ENCODE results near the gene NTSR2.
"Not testable (repeated sequence)": the region's sequence is repeated elsewhere in the genome, so short reads cannot be mapped to it uniquely, and the experiment has no call there.

The NTSR2 gene

GRCh38 chr2:11679486-11680181 lies 9.6 kb upstream of the NTSR2 start:
- no peak for DNase-seq (ENCODE audit: low read depth)

- DNase-seq (ENCODE audit: low read depth) = no peak
Observed at GRCh38 chr2:11679016-11679415, 9.0 kb upstream of the NTSR2 start.

DNA sequence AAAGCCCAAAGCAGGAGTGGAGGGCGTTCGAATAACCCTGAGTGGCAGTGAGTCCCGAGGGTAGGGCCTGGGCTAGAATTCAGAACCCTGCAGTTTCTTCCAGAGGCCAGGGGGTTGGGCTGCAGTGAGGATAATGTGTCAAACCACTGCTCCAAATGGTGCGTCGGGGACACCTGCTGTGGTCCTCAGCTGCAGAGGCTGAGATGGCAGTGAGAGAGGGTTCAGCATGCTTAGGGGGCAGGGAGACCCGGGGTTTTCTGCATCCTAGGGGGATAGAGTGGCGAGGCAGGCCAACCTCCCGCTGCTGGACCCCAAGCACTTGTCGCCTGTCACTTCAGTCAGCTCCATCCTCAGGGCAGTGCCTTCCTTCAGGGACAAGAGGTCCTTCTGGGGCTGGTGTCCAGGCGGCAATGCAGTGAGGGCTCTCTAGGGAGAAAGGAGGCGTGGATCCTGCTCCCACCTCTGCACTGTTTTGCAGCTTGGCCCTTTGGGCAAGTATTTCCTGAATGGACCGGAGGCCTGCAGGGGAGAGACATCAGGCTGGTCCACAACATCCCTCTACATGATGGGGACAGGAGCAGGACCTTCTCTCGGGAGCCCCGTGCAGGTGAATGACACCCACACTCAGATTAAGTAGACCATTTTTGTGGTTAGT lies 8.4 kb upstream of the NTSR2 start:
- no peak for DNase-seq (ENCODE audit: low read depth)

GRCh38 chr2:11677136-11678055 lies 7.4 kb upstream of the NTSR2 start:
- DNase-seq (ENCODE audit: low read depth) = no peak

DNA sequence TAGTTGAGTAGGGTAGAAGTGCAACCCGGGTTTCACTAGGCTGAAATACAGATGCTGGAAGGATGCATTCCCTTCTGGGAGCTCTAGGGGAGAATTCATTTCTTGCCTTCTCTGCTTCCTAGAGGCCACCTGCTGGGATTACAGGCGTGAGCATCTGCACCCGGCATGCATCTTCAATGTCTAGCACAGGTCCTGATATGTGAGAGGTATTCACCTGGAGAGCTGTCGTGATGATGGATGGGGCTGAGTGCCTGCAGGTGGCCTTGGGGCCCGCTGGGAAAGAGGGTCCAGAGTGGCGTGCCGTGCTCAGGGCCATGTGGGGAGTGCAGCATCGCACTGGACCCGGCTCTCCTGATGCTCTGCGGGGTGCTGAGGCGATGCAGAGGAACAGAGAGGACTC lies 6.6 kb upstream of the NTSR2 start:
- no peak for DNase-seq (ENCODE audit: low read depth)

GRCh38 chr2:11675423-11676112 lies 5.6 kb upstream of the NTSR2 start:
- DNase-seq (ENCODE audit: low read depth) = no peak

DNA sequence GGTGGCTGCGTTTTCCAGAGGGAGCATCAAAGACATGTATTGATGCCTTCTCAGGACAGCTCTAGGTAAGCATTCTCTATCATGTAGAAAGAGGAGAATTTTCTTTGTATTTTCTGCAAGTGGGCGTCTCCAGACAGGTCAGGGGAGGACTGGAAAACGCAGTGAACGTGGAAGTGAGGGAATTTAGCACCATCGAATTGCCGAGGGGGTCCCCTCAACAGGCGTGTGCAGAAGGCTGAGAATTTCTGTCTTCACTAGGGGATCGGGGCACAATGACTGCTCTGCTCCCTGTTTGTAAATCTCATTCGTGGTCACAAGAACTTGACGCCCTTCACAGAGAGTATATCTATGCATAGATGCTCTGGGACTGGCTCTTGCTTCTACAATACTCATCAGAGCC lies 5.0 kb upstream of the NTSR2 start:
- no peak for DNase-seq (ENCODE audit: low read depth)

DNA sequence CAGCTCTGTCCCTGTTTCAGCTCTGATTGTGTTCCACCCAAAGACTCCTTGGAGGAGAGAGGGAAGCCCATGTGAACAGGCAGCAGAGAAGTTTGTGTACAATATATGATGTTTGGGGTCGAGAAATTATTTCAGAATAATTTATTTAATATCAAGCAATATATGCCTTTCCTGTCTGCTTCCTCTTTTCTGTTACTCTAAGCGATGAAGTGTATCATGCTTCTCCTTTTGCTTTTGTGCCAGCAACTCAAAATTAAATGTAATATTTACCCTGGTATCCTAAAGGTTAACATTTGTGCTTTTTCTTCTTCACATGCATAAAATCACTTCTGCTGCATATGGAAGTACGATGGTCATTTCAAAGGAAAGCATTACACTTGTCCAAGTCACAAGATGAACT lies 2.4 kb upstream of the NTSR2 start:
- DNase-seq (ENCODE audit: low read depth) = no peak

DNA sequence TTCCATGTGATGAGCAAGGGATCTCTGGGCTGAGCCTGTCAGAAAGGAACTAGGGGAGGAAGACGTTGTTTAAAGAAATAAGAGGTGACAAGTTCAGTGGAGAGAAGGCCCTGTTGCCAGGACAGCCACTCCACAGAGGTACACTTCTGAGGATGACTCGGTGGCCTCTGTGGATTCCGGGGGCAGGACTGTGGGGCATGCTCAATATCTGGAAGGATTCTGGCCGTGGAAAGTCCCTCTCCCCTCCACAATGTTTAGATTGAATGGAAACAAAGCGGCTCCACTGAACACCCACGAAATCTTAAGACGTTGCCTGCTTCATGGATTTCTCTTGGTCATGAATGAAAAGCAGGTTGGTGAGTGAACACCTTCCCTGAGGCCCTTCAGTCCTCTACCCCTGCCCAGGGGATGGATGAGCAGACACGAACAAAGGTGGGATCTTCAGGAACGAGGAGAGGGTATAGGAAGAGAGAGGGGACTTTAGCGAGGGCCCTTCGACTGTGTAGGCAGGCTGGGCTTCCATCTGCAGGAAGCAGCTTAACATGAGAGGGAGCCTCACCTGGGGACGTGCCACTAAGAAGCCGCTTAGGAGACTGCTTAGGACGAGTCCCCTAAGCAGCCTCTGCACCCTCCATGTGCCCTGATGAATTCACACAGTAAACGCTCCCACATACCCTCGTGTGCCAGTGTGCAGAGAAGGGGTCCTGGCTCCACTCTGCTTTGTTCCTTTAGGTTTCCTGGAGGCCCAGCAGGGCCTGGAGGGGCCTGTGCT lies 1.9 kb downstream of the NTSR2 start:
- no peak for DNase-seq (ENCODE audit: low read depth)

DNA sequence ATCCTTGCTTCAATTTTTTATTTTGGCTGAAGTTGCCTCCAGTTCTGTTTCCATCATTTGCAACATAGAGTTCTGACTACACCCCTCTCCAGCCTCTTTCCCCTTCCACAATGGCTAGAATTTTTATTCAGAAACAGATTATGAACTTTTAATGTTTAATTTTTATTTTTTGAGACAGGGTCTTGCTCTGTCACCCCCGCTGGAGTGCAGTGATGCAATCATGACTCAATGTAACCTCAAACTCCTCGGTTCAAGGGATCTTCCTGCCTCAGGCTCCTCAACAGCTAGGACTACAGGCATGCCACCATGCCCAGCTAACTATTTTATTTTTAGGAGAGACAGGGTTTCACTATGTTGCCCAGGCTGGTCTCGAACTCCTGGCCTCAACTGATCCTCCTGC lies 2.8 kb downstream of the NTSR2 start:
- no peak for DNase-seq (ENCODE audit: low read depth)

DNA sequence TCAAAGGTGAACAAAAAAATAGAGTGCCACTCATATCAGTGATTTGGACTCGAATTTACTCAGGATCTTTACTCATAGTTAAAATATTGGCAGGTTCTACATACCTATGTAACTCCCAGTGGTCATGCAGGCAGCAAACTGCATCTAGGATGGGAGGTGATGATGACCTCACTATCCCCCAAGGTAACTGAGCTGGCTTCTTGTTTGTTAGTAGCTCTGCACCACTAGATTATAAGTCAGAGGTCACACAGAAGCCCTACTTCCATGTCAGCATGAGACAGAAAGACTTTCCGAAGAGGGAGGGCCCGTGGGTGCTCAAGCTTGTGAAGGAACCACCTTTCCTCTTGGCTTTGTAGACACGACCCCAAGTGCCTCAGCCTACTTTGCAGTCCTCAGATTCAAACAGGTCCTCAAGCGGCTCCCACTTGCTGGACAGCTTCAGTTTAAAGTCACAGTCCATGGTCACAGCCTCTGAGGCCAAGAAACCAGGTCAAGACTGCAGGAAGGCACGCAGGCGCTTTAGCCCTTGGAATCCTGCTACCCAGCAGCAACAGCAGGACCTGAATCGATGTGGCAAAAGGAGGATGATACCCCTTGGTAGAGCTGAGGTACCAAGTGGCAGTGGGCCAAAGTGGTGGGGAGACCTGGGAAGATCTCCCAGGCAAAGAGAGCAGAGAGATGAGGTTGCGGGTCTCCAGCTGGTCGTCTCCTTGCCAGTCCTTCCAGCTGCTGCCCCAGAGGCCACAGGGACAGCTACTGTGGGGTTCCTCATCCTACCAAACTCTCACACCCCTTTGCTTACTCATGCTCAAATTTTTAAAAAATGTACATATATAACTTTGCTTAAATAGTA lies 4.3 kb downstream of the NTSR2 start:
- DNase-seq (ENCODE audit: low read depth) = no peak

DNA sequence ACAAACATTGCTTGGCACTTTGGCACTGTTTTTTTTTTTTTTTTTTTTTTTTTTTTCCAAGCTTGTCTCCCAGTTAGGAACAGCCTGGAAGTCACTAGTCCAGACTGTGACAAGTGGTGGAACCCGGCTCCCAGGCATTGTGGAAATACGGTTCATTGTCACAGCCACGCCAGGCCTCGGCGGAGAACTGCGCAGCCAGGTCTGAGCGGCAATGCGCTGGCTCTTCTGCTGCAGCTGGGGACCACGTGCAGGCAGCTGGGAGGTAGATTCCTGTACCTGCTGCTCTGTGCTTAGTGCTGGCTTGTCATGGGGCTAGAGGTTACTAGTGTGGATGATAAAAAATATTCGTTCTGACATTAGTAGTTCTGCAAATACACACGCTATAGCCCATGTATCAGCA lies 5.0 kb downstream of the NTSR2 start:
- DNase-seq (ENCODE audit: low read depth) = no peak

- no peak for DNase-seq (ENCODE audit: low read depth)
Observed at GRCh38 chr2:11663427-11663826, 6.6 kb downstream of the NTSR2 start.

DNA sequence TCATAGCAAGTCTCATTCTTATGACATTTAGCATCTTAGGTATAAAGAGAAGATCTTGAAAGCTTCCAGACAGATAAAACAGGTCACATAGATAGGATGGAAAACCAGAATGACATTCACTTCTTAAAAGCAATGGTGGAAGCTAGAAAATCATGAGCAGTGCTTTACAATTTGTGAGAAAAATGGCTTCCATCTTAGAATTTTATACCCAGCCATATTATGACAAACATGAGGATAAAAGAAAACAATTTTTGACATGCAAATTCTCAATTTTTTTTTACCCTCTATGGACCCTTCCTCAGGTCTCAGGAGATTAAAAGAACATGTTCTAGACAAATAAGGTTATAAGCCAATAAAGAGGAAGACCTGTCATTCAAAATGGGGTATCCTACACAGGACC lies 7.1 kb downstream of the NTSR2 start:
- no peak for DNase-seq (ENCODE audit: low read depth)

DNA sequence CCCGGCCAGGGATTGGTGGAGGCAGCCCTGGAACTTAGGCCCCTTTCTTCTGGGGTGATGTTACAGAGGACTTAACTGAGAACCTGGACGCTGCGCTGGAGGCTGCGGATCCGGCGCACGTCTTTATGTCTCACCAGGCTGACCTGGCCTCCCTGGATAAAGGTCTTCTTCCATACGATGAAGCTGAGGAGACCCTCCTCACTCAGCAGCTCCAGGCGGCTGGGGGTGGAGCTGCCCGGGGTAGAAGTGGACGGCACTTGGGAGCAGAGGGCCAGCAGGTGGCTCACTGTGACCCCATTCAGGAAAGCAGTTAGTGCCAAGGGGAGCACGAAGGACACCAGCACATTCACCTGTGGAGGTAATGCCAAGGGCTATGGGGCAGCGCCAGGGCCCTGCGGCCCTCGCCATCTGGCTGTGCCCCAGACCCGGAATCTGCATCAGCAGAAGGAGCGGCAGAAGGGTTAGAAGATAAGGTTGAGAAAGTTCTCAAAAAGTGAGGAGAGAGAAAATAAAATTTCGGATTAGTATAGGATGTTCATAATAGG lies 8.0 kb downstream of the NTSR2 start:
- DNase-seq (ENCODE audit: low read depth) = no peak

- DNase-seq (ENCODE audit: low read depth) = not testable (repeated sequence)
Observed at GRCh38 chr2:11660396-11660795, 9.6 kb downstream of the NTSR2 start.

DNA sequence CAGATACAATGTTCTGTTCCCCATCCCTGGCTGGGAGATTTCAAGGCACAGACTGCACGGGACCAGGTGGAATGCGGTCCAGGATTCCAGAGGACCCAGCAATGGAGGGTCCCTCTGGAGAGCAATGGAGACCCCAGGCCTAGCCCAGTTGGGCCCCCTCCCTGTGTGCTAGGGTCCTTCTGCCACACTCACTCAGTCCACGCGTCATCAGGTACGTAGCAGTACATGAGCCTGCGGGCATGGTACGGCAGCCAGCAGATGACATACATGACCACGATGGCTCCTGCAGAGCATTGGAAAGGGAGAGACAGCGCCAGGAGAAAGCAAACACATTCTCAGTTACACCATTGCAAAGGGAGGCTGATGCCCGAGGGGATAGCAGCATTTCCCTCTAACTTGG lies 10.1 kb downstream of the NTSR2 start:
- DNase-seq (ENCODE audit: low read depth) = no peak

- DNase-seq (ENCODE audit: low read depth) = no peak
Observed at GRCh38 chr2:11659115-11659475, 10.9 kb downstream of the NTSR2 start.

DNA sequence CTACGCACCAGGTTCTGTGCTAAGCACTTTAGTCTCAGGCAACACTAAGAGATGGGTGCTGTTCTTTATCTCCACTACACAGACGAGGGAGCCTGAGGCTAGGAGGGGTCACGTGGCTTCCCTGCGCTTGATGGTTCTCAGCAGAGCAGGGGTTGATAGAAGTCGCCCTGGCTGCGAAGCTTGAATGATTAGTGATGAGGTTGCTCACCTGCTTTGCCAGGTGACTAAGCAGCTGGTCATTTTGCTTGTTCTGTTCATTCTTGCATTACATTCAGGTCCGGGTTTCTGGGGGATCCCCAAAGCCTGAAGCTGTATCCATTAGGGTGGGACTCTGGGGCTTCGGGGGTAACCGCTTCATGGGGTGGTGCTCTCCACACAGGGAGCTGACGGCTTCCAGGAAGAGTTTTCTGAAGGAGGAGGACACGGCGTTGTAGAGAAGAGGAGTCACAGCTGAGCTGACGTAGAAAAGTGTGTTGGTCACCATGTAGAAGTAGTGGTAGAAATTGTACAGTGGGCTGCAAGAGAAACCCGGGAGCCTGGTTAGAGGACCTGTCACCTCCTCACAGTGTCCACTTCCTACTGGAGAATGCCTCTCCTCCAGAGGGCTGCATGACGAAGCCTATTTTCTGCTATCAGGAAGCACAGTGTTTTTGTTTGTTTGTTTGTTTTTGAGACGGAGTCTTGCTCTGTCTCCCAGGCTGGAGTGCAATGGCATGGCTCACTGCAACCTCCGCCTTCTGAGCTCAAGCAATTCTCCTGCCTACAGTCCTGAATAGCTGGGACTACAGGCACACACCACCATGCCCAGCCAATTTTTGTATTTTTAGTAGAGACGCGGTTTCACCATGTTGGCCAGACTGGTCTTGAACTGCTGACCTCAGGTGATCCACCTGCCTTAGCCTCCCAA lies 11.5 kb downstream of the NTSR2 start:
- DNase-seq (ENCODE audit: low read depth) = no peak

All from HS-5 (cell line).